ENCODE data around the gene NANOS3.

NANOS3 gene

DNA sequence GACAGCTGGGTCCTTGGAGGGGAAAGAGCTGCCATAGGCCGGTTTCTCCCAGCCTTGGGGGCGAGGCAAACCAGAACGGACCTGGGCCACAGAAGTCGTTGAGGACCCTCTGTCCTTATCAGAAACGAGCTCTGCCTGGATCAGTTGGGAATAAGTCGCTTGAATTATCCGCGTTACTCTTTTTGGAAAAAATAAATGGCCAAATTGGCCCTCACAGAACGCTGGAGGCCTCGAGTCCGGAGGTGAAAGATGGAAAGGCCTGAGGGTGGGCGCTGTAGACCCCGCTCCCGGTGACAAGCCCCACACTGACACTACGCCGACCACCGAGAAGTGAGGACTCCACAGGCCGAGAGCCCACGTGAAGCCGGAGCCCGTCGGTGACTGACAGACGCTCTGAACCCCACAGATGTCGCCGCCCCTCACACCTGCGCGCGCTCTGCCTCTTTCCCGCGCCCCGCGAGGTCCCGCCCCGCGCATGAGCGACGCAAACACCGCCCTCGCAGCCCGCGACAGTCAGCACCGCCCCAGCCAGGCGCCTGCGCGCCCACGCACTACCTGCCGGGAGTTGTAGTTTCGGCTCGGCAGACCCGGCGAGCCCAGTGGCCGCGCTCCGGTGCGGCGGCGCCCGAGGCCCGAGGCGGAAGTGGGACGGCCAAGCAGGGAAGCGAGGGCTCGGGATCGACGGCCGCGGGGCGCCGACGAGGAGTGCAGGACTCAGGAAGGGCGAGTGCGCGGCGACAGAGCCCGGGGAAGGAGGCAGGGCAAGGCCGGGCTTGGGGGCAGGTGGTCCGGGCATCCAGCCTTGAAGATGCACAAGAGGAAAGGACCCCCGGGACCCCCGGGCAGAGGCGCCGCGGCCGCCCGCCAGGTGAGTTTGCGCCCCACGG is 28.9 kb downstream of the NANOS3 start, which contains the start of the genes BRME1 and CC2D1A:
TSS of gene BRME1 (minus strand) at position 484 of the 887 bp plus-strand sequence. CDS start 1,225 bp downstream, outside the sequence.
TSS of gene CC2D1A (plus strand) at position 568 of the 887 bp plus-strand sequence. CDS start at position 809, 241 bp downstream.
- peak within 1 kb of the TSS; percentile 77 for H3K4me3 ChIP-seq (ENCODE audit: low read depth, low read length)
- TF ChIP-seq, protein P1, sequence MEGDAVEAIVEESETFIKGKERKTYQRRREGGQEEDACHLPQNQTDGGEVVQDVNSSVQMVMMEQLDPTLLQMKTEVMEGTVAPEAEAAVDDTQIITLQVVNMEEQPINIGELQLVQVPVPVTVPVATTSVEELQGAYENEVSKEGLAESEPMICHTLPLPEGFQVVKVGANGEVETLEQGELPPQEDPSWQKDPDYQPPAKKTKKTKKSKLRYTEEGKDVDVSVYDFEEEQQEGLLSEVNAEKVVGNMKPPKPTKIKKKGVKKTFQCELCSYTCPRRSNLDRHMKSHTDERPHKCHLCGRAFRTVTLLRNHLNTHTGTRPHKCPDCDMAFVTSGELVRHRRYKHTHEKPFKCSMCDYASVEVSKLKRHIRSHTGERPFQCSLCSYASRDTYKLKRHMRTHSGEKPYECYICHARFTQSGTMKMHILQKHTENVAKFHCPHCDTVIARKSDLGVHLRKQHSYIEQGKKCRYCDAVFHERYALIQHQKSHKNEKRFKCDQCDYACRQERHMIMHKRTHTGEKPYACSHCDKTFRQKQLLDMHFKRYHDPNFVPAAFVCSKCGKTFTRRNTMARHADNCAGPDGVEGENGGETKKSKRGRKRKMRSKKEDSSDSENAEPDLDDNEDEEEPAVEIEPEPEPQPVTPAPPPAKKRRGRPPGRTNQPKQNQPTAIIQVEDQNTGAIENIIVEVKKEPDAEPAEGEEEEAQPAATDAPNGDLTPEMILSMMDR (IDR thresholded peaks at IDR 0.05; ENCODE audit: low read depth, low read length, missing control alignments): no peak
- DNase-seq (ENCODE audit: low read depth): peak; percentile 73

DNA sequence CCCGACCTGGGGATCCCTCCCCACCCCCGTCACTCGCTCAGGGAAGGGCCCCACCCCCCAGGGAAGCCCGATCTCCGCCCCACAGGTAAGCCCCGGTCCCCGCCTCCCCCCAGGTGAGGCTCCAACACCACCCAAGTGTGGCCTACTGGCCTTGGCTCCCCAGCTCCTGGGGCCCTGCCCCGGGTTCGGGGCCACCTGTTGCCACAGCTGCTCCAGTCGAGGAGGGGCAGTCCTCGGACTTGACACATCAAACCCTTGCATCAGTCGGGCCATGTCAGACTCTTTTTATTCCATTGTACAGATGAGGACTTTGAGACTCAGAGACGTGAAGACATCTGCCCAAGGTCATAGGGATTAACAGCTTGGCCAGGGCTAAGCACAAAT is 29.6 kb downstream of the NANOS3 start:
- DNase-seq (ENCODE audit: low read depth): no peak
- TF ChIP-seq, protein P1 (IDR thresholded peaks at IDR 0.05; ENCODE audit: low read depth, low read length, missing control alignments): no peak
- H3K4me3 ChIP-seq (ENCODE audit: low read depth, low read length): peak overlapping the region; percentile 77

DNA sequence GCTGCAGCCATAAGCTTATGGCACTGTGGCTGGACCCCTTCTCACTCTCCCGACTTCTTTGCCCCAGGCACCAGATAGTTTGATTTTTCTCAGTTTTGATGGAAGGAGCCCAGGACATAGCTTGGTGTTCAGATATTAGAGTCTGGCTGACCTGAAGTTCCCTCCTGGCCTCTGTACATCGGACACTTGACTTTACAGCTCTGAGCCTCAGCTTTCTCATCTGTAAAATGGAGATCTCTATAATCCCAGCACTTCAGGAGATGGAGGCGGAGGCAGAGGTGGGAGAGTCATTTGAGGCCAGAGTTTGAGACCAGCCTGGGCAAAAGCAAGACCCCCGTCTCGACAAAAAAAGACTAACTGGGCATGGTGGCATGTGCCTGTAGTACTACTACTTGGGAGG is 30.0 kb downstream of the NANOS3 start:
- H3K4me3 ChIP-seq (ENCODE audit: low read depth, low read length): peak overlapping the region; percentile 77
- no peak for DNase-seq (ENCODE audit: low read depth)
- TF ChIP-seq, protein P1 (IDR thresholded peaks at IDR 0.05; ENCODE audit: low read depth, low read length, missing control alignments): no peak

DNA sequence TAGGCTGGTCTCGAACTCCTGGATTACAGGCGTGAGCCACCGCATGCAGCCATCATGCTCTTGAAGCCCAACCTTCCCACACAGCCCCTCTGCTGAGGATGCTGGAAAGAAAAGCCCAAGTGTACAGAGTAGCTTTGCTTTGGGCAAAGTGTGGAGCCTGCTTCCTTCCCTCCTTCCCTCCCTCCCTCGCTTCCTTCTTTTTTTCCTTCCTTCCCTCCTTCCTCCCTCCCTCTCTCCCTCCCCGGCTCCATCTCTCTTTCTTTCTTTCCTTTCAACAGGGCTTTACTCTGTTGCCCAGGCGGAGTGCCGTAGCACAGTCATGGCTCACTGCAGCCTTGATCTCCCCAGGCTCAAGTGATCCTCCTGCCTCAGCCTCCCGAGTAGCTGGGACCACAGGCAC is 31.7 kb downstream of the NANOS3 start:
- TF ChIP-seq, protein P1 (IDR thresholded peaks at IDR 0.05; ENCODE audit: low read depth, low read length, missing control alignments): no peak
- no peak for DNase-seq (ENCODE audit: low read depth)
- H3K4me3 ChIP-seq (ENCODE audit: low read depth, low read length): no peak overlapping the region

DNA sequence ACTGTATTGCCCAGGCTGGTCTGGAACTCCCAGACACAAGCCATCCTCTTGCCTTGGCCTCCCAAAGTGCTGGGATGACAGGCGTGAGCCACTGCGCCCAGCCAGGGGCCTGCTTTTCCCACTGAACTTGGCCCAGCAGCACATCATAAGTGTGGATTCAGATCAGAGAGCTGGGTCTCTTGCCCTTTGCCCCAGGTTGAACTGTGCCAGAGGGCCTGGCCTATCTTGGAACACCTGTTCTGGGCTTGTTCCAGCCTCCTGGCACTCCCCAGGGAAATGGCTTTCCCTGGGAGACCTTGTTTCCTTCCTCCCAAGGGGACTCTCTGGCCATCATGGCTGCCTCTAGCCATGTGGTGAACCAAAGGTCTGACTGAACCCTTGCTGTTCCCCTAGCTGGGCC is 32.5 kb downstream of the NANOS3 start:
- H3K4me3 ChIP-seq (ENCODE audit: low read depth, low read length): no peak overlapping the region
- DNase-seq (ENCODE audit: low read depth): no peak
- TF ChIP-seq, protein P1 (IDR thresholded peaks at IDR 0.05; ENCODE audit: low read depth, low read length, missing control alignments): no peak

DNA sequence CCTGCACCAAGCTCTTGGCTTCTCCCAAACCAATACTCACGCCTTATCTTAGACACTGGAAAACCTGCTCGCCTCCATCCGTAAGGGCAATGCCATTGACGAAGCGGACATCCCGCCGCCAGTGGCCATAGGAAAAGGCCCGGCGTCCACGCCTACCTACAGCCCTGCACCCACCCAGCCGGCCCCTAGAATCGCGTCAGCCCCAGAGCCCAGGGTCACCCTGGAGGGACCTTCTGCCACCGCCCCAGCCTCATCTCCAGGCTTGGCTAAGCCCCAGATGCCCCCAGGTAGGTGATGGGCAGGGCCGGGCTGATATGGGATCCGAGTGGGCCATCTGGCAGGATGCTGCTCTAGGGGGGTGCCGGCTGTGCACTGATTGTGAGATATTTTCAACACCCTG is 36.4 kb downstream of the NANOS3 start:
- DNase-seq (ENCODE audit: low read depth): no peak
- TF ChIP-seq, protein P1 (IDR thresholded peaks at IDR 0.05; ENCODE audit: low read depth, low read length, missing control alignments): no peak
- no peak overlapping the region for H3K4me3 ChIP-seq (ENCODE audit: low read depth, low read length)

Data from GM12864 (cell line).